Measurements from ENCODE around the gene ABHD17B.

GRCh38 chr9:71861618-71862017, 49.4 kb downstream of the ABHD17B start:
- TF ChIP-seq CTCF (IDR thresholded peaks at IDR 0.05), result no peak
- TF ChIP-seq POLR2A (IDR thresholded peaks at IDR 0.05), result no peak
- no peak for TF ChIP-seq POLR2AphosphoS5 (IDR thresholded peaks at IDR 0.05)

All from upper lobe of left lung (tissue), 4 donors.